A673 (cell line): ENCODE results near the gene DNAJB12. TPM values are rescaled to one million over a fixed set of nuclear protein-coding genes. Genes with fewer than 3 reads are reported as not detected.

Source experiments
- BruUV-seq: library from RNA; stranded (reverse); fragments of 400-500 nt; replicated peaks from 2 replicates; lab custom pipeline; 2021; lab: Mats Ljungman, UMichigan
- CTCF ChIA-PET: fragments of 300-600 bp; sonication (Branson Sonifier 250); formaldehyde crosslinking; loops from one replicate; lab custom pipeline; 2022; ENCODE audit warnings: antibody characterized with exemption; lab: Charles Lee
- POLR2A ChIA-PET: fragments of 300-600 bp; sonication (Branson Sonifier 250); formaldehyde crosslinking; loops from one replicate; lab custom pipeline; 2022; ENCODE audit warnings: antibody characterized with exemption; ENCODE audit not compliant: low non-redundant PET; lab: Charles Lee
- DNase-seq: peaks from one replicate; pipeline ENCODE4 v3.0.0-alpha.2; 2015; ENCODE audit warnings: low spot score
- H3K27ac ChIP-seq: fragments of 200-600 bp; sonication (generic); 2 replicates; pipeline ENCODE4 v1.5.1; 2016; ENCODE audit warnings: mixed run types, low read depth, mild to moderate bottlenecking, mixed read lengths, antibody characterized with exemption, low read length; ENCODE audit not compliant: poor library complexity, severe bottlenecking
- H3K27me3 ChIP-seq: fragments of 200-600 bp; sonication (generic); replicated peaks from 2 replicates; pipeline ENCODE4 v1.6.1; 2017; ENCODE audit warnings: mixed run types, low read depth, mild to moderate bottlenecking, mixed read lengths, antibody characterized with exemption, low read length; ENCODE audit not compliant: insufficient read depth, poor library complexity
- H3K36me3 ChIP-seq: fragments of 200-600 bp; sonication (generic); 2 replicates; pipeline ENCODE4 v1.6.1; 2016; ENCODE audit warnings: mixed run types, mild to moderate bottlenecking, mixed read lengths, antibody characterized with exemption, low read length; ENCODE audit not compliant: insufficient read depth, poor library complexity, severe bottlenecking
- H3K4me1 ChIP-seq: fragments of 200-600 bp; sonication (generic); 2 replicates; pipeline ENCODE4 v1.6.1; 2017; ENCODE audit warnings: mixed run types, mild to moderate bottlenecking, mixed read lengths, antibody characterized with exemption, low read length; ENCODE audit not compliant: insufficient read depth, poor library complexity, severe bottlenecking
- H3K4me3 ChIP-seq: fragments of 200-600 bp; sonication (generic); 2 replicates; pipeline ENCODE4 v1.5.1; 2016; ENCODE audit warnings: low read depth, mixed run types, mild to moderate bottlenecking, mixed read lengths, low read length; ENCODE audit not compliant: poor library complexity, severe bottlenecking
- H3K9me3 ChIP-seq: fragments of 200-600 bp; sonication (generic); 2 replicates; pipeline ENCODE4 v1.6.1; 2016; ENCODE audit warnings: mixed run types, low read depth, mild to moderate bottlenecking, mixed read lengths, antibody characterized with exemption, low read length; ENCODE audit not compliant: poor library complexity, severe bottlenecking
- CTCF ChIP-seq: fragments of 300-800, 200-600 bp; sonication (generic); conservative IDR thresholded peaks from 2 replicates; pipeline ENCODE4 v1.5.1; 2017; ENCODE audit warnings: low read depth, mild to moderate bottlenecking, antibody characterized with exemption, low read length, moderate library complexity, mixed read lengths
- EZH2 ChIP-seq: fragments of 200-600 bp; sonication (generic); IDR thresholded peaks from 2 replicates; pipeline ENCODE4 v1.6.1; 2017; ENCODE audit warnings: borderline replicate concordance, low read depth, mild to moderate bottlenecking, mixed read lengths, antibody characterized with exemption, low read length; ENCODE audit not compliant: poor library complexity, severe bottlenecking
- intact Hi-C: fragments of 100-400 bp; cut with micrococcal nuclease; formaldehyde crosslinking; loops from one replicate; pipeline ENCODE4 v1.10.0; 2022; ENCODE audit not compliant: unreplicated experiment
- total RNA-seq: library from RNA; stranded (reverse); gene quantifications from 2 replicates; pipeline ENCODE4 v1.2.3, GENCODE V29; 2021

The DNAJB12 gene
- total RNA-seq, 1 experiment from 2014 or later, result 29.5 TPM

GRCh38 chr10:72365106-72365895 is 10.6 kb upstream of the DNAJB12 start:
- Histone ChIP-seq H3K4me1 (no peaks in the 10 kb centered on the region), H3K4me3 (no peak overlapping the region), H3K27ac (peak overlapping the region; percentile 15), H3K36me3 (no peaks in the 10 kb centered on the region), H3K27me3 (no peaks in the 10 kb centered on the region), H3K9me3 (no peaks in the 10 kb centered on the region)
- DNase-seq, result no peak
- BruUV-seq, result no TSS peak
- TF ChIP-seq EZH2 (no peak), CTCF (no peak)
- ChIA-PET CTCF (interaction anchor here (0.5 to 3.0 kb wide), 4 partner anchors 199 to 1016 kb away, joined by 3 to 26 read pairs (median 4); no protein-coding TSS in a partner anchor), POLR2A (no interaction called here)
- intact Hi-C loops, result loop anchor here (2.0 to 10.0 kb wide), 2 partner anchors 250 to 698 kb away; no protein-coding TSS in a partner anchor

- BruUV-seq, result no TSS peak
These were observed 9.6 kb upstream of the DNAJB12 start for GRCh38 chr10:72364239-72364777.

GRCh38 chr10:72356987-72357386 is 2.3 kb upstream of the DNAJB12 start:
- no peaks in the 10 kb centered on the region for H3K27me3 ChIP-seq
- no peaks in the 10 kb centered on the region for H3K9me3 ChIP-seq
- POLR2A ChIA-PET, result no interaction called here
- no peak overlapping the region for H3K27ac ChIP-seq
- intact Hi-C loops, result no loop called here
- CTCF ChIA-PET, result no interaction called here
- no peak for TF ChIP-seq EZH2
- no peak for TF ChIP-seq CTCF
- peaks cover 8% of the 10 kb centered on the region for H3K4me1 ChIP-seq
- H3K4me3 ChIP-seq, result no peak overlapping the region
- BruUV-seq, result no TSS peak
- DNase-seq, result no peak
- H3K36me3 ChIP-seq, result no peaks in the 10 kb centered on the region

More at GRCh38 chr10:72364239-72364777, 9.6 kb upstream of the DNAJB12 start:
- H3K4me3 ChIP-seq, result no peak overlapping the region
- TF ChIP-seq CTCF, result peak; percentile 95
- no peak for TF ChIP-seq EZH2
- CTCF ChIA-PET, result interaction anchor here (0.6 to 3.0 kb wide), 3 partner anchors 200 to 1017 kb away, joined by 3 to 26 read pairs (median 3); no protein-coding TSS in a partner anchor
- POLR2A ChIA-PET, result no interaction called here
- intact Hi-C loops, result loop anchor here (1.0 to 10.0 kb wide), 7 partner anchors 203 to 793 kb away; partner anchors contain the start of gene MCU
- no peaks in the 10 kb centered on the region for H3K36me3 ChIP-seq
- DNase-seq, result peak; percentile 97
- no peaks in the 10 kb centered on the region for H3K4me1 ChIP-seq
- peak overlapping the region; percentile 15 for H3K27ac ChIP-seq
- H3K9me3 ChIP-seq, result no peaks in the 10 kb centered on the region
- H3K27me3 ChIP-seq, result no peaks in the 10 kb centered on the region
